Measurements from ENCODE around the gene ZBED4.

Gene ZBED4

GRCh38 chr22:49873228-49873940, 19.7 kb downstream of the ZBED4 start:
- no peak for DNase-seq
- Histone ChIP-seq H3K4me1 (no peaks in the 10 kb centered on the region), H3K9me3 (peaks cover 4% of the 10 kb centered on the region; the same call in 1 of the 2 replicates), H3K4me3 (ENCODE audit: low read depth, low read length) (no peak overlapping the region), H3K36me3 (peaks cover 13% of the 10 kb centered on the region), H3K27me3 (no peaks in the 10 kb centered on the region)
- TF ChIP-seq, protein P1, sequence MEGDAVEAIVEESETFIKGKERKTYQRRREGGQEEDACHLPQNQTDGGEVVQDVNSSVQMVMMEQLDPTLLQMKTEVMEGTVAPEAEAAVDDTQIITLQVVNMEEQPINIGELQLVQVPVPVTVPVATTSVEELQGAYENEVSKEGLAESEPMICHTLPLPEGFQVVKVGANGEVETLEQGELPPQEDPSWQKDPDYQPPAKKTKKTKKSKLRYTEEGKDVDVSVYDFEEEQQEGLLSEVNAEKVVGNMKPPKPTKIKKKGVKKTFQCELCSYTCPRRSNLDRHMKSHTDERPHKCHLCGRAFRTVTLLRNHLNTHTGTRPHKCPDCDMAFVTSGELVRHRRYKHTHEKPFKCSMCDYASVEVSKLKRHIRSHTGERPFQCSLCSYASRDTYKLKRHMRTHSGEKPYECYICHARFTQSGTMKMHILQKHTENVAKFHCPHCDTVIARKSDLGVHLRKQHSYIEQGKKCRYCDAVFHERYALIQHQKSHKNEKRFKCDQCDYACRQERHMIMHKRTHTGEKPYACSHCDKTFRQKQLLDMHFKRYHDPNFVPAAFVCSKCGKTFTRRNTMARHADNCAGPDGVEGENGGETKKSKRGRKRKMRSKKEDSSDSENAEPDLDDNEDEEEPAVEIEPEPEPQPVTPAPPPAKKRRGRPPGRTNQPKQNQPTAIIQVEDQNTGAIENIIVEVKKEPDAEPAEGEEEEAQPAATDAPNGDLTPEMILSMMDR (IDR thresholded peaks at IDR 0.05; ENCODE audit: low read depth, low read length), result no peak

DNA sequence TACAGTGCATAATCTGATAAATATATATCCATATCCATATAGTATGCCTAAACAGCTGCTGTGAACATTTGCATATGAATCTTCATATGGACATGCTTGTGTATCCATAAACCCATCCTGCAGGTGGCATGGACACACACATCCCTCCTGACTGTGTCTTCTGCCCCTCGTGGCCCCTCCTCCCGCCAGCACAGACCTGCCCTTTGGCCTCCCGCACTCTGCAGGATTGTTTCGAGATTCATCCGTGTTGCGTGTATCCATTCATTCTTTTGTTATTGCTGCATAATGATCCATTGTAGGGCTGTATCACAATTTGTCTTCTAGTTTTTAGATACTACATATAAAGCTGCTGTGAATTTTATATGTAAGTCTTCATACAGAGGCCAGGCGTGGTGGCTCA, 24.0 kb downstream of the ZBED4 start:
- H3K9me3 ChIP-seq, result no peaks in the 10 kb centered on the region; the same call in 1 of the 2 replicates
- TF ChIP-seq, protein P1 (IDR thresholded peaks at IDR 0.05; ENCODE audit: low read depth, low read length), result no peak
- peaks cover 13% of the 10 kb centered on the region for H3K36me3 ChIP-seq
- no peak overlapping the region for H3K4me3 ChIP-seq (ENCODE audit: low read depth, low read length)
- H3K27me3 ChIP-seq, result no peaks in the 10 kb centered on the region
- no peak for DNase-seq
- no peaks in the 10 kb centered on the region for H3K4me1 ChIP-seq

- no peaks in the 10 kb centered on the region for H3K4me1 ChIP-seq
- no peak overlapping the region for H3K4me3 ChIP-seq (ENCODE audit: low read depth, low read length)
- TF ChIP-seq, protein P1 (IDR thresholded peaks at IDR 0.05; ENCODE audit: low read depth, low read length), result no peak
- H3K36me3 ChIP-seq, result peaks cover 13% of the 10 kb centered on the region
- no peaks in the 10 kb centered on the region for H3K27me3 ChIP-seq
- DNase-seq, result no peak
- H3K9me3 ChIP-seq, result no peaks in the 10 kb centered on the region; the same call in 1 of the 2 replicates
These were observed 24.6 kb downstream of the ZBED4 start for GRCh38 chr22:49878206-49878605.

DNA sequence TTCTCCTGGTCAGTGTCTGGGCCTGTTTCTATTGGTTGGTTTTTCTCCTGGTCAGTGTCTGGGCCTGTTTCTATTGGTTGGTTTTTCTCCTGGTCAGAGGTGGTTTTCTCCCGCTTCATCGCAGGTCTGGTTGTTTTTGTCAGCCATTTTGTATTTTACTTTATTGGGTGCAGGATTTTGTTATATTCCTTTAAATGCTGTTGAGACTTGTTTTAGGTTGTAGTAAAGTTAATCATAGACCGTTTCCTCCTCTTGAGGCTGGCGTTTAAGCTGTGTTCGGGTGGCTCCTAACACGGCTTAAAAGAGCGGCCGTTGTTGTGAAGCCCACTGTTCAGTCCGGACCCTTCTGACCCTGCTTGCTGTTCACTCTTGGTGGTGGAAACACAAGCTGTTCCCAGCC, 26.2 kb downstream of the ZBED4 start:
- H3K36me3 ChIP-seq, result peaks cover 26% of the 10 kb centered on the region
- no peaks in the 10 kb centered on the region for H3K27me3 ChIP-seq
- H3K9me3 ChIP-seq, result no peaks in the 10 kb centered on the region; the same call in 1 of the 2 replicates
- no peak for DNase-seq
- H3K4me3 ChIP-seq (ENCODE audit: low read depth, low read length), result no peak overlapping the region
- TF ChIP-seq, protein P1 (IDR thresholded peaks at IDR 0.05; ENCODE audit: low read depth, low read length), result no peak
- H3K4me1 ChIP-seq, result no peaks in the 10 kb centered on the region

GRCh38 chr22:49880281-49880680, 26.6 kb downstream of the ZBED4 start:
- H3K4me3 ChIP-seq (ENCODE audit: low read depth, low read length), result no peak overlapping the region
- TF ChIP-seq, protein P1 (IDR thresholded peaks at IDR 0.05; ENCODE audit: low read depth, low read length), result no peak
- no peaks in the 10 kb centered on the region for H3K27me3 ChIP-seq
- H3K9me3 ChIP-seq, result no peaks in the 10 kb centered on the region; the same call in 1 of the 2 replicates
- peaks cover 30% of the 10 kb centered on the region for H3K36me3 ChIP-seq
- DNase-seq, result no peak
- no peaks in the 10 kb centered on the region for H3K4me1 ChIP-seq

- Histone ChIP-seq H3K4me3 (ENCODE audit: low read depth, low read length) (no peak overlapping the region), H3K27me3 (no peaks in the 10 kb centered on the region), H3K9me3 (no peaks in the 10 kb centered on the region; the same call in 1 of the 2 replicates), H3K4me1 (no peaks in the 10 kb centered on the region), H3K36me3 (peaks cover 41% of the 10 kb centered on the region)
- no peak for DNase-seq
- TF ChIP-seq, protein P1 (IDR thresholded peaks at IDR 0.05; ENCODE audit: low read depth, low read length), result no peak
These were observed 28.2 kb downstream of the ZBED4 start for GRCh38 chr22:49881856-49882255.

Data from BE2C (cell line).